NCI-H1930 (cell line): ENCODE data around the gene NMNAT3.
"Not testable (repeated sequence)": the region's sequence is repeated elsewhere in the genome, so short reads cannot be mapped to it uniquely, and the experiment has no call there.

Source experiments
- DNase-seq, 2 experiments: peaks; one replicate each; lab custom pipeline; 2025; lab: John Stamatoyannopoulos, UW

NMNAT3 gene

GRCh38 chr3:139636511-139636910, 41.3 kb downstream of the NMNAT3 start:
- DNase-seq, result no peak

GRCh38 chr3:139634111-139634635, 43.6 kb downstream of the NMNAT3 start:
- no peak for DNase-seq

DNA sequence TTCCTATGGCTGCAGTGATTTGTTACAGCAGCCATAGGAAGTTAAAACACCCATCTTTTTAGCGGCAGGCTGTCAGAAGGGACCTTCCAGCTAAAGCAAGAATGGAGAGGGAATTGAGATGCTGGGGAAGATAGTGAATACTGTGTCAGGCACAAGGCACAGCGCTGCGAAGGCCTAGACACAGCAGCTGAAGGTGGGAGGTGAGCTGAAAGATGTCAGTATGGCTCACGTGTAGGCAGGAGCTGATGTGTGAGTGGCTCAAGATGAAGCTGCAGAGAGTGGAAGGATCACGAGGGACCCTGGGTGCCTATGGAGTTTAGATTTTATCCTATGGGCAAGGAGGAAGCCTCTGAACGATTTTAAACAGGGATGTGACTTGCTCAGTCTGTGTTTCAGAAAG, 44.3 kb downstream of the NMNAT3 start:
- no peak for DNase-seq

DNA sequence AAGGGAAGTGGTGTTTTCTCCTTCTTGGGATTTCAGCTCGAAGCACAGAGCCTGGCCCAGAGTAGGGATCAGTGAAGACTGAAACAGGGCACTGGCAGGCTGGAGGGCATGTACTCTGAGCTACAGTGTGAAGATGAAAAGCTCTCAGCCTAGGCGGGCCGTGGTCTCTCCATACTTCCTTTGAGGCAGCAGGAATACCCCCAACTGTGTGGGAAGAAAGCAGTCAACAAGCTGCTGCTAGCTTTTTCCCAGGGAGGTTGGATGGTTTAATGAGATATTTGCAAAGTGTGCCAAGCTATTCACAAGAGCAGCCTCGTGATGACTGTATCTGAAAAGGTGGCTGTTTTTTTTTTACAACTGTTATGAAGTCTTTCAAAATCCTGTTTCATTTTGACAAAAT, 47.2 kb downstream of the NMNAT3 start:
- DNase-seq, result no peak

DNA sequence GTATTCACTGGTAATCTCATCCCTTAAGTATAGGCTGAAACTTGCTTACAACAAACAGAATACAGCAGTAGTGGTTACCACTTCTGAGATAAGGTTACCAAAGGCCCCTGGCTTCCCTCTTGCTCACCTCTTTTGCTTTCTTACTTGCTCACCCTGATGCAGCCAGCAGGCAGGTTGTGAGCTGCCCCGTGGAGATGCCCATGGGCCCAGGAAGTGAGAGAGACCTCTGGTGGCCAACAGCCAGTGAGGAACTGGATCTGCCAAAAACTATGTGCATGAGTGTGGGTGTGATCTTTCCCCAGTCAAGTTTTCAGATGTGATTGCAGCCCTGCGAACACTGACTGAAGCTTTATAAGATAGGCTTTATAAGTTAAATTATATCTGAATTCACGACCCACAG, 48.7 kb downstream of the NMNAT3 start:
- no peak for DNase-seq

- no peak for DNase-seq
These were observed 50.0 kb downstream of the NMNAT3 start for GRCh38 chr3:139627759-139628158.

GRCh38 chr3:139620438-139620837, 57.3 kb downstream of the NMNAT3 start:
- no peak for DNase-seq

- DNase-seq, result no peak
These were observed 58.3 kb downstream of the NMNAT3 start for GRCh38 chr3:139619484-139619883.

DNA sequence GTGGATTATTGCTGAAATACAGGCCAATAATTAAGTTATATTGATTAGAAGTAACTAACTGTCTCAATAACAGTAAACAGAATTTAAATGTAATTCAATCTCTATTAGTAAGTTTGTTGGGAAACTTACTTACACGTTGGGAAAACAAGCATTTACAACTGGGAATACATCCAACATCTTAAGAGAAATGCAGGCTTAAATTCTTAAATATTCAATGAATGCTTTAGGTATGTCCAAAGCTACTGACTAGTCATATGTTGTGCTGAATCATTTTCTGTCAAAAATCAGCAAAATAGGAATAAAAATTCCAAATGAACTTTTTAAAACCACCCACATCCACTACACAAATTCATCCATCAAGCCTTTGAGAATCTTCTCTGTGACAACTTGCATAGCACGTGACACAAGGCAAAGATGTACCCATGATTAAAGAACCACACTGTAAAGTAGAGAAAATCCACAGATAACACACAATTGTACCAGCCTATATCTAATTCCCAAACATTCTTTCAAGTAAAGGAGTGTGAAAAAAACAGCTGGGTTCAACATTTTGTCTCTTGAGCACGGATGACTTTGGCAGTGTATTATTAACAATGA, 60.0 kb downstream of the NMNAT3 start:
- no peak for DNase-seq

DNA sequence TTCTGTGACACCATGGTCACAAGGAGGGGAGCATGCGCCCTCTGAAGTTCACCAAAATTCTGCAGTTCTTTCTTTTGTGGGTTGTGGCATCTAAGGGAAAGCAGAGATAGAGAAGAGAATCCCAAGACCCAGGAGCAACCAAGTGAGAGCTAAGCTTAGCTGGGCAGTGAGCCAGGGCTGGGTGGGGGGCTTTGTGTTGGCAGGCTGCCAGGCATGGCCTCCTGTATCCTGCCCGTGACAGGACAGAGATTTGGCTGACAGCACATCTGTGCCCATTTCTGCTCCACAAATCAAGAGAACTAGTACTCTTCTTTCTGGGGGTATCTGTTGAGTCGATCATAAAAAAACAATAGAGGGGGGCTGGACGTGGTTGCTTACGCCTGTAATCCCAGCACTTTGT, 66.2 kb downstream of the NMNAT3 start:
- DNase-seq, result no peak

DNA sequence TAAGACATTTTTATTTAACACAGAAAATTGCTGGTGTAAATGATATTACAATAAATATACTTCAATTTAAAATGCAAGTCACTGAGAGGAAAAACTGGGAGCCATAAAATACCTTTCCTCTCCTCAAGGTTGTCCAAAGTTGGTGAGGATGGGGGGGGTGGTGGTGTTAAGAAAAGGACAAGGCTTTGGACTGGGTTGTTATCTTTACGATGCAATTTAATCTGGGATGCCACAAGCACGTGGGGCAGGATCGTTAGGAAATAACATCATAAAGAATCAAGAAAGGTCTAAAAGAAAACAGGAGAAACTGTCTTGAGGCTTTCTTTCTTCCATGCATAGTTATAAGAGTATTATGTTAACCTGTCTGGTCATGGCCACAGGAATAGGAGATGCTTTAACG, 66.9 kb downstream of the NMNAT3 start:
- no peak for DNase-seq

- DNase-seq, result no peak
These were observed 68.8 kb downstream of the NMNAT3 start for GRCh38 chr3:139608924-139609323.

GRCh38 chr3:139608108-139608380, 69.7 kb downstream of the NMNAT3 start:
- no peak for DNase-seq

DNA sequence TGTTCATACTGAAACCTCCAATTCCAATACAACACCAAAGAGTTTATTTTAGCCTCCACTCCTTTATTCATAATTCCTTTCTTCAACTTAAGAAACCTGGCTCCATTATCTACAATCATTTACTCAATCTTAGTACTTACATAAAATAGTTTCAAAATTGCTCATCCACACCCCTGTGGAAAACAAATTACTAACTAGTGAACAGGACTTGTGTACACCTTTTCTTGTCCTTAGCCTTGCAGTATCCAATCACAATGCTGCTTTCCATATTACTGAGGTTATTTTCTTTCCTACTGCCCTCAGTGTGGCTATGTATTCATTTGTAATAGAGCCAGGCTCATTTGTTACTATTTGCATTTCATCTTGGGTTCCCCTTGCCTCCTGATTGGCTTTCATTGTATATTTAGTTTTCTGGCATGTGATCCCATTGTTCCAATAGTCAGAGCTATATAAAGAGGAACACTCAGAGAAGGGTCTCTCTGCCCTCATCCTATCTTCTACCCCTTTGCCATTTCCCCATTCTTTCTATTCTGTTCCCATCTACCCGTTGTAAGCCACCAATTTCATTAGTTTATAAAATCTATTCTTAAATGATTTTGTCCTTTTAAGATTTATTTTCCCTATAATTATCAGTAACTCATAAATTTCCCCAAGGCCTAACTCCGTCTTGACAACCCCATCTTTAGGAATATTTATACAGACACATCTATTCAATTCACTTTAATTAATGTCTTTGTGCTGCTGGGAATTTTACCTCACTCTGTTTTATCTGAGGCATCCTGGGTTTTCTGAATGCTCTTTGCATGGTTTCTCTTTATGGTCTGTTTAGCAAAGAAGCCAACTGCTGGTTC, 70.3 kb downstream of the NMNAT3 start:
- DNase-seq, result no peak

- no peak for DNase-seq
These were observed 75.8 kb downstream of the NMNAT3 start for GRCh38 chr3:139602003-139602402.

DNA sequence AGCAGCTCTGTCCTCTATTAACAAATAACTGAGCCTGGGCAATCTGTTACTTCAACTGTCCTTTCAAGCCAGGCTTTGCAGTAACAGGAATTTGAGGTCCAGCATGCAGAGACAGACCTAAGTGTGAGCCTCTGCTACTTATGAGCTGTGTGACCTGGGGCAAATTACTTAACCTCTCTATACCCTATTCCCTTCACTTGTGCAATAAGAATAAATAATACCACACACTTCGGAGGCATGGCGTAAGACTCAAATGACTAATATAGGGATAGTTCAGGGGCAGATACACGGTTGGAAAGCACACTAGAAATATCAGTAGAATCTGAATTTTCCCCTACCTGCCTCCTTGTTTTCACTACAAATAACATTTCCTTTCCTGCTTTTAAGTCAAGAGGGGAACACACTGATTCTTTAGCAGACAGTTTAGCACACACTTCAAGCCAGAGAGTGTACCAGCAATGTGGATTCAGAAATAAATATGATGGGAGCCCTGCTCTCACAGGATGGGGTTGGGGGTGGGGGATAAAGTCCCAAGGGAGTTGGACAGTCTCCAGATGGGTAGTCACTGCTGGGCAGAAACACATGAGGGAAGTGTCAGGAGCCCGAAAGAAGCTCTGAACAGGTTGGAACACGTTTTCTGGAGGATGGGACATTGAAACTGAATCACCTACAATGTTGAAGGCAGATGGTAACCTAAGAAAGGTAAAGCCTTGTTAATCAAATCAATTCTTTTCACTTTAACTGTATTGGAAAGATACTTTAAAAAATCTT, 76.4 kb downstream of the NMNAT3 start:
- DNase-seq, result no peak

- DNase-seq, result no peak
These were observed 79.8 kb downstream of the NMNAT3 start for GRCh38 chr3:139597947-139598346.

DNA sequence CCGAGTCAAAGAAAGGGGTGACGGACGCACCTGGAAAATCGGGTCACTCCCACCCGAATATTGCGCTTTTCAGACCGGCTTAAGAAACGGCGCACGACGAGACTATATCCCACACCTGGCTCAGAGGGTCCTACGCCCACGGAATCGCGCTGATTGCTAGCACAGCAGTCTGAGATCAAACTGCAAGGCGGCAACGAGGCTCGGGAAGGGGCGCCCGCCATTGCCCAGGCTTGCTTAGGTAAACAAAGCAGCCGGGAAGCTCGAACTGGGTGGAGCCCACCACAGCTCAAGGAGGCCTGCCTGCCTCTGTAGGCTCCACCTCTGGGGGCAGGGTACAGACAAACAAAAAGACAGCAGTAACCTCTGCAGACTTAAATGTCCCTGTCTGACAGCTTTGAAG, 86.6 kb downstream of the NMNAT3 start:
- not testable (repeated sequence) for DNase-seq

DNA sequence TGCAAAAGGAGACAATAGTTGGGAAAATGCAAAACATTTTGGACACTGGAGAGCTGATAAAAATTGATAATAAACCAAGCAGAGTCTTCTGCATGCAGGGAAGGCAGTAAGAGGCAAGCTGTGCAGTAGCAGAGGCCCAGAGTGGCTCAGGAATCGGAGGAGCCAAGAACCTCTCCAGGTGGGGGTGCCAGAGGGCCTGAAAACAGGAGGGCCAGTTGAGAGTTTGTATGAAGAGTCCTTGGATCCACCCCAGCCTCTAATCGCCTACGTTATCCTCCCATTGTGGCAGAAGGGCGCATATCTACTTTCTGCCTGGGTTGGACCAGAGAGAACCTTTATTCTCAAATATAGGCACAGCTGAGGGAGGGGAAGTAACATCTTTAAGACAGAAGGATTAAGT, 89.3 kb downstream of the NMNAT3 start:
- no peak for DNase-seq

DNA sequence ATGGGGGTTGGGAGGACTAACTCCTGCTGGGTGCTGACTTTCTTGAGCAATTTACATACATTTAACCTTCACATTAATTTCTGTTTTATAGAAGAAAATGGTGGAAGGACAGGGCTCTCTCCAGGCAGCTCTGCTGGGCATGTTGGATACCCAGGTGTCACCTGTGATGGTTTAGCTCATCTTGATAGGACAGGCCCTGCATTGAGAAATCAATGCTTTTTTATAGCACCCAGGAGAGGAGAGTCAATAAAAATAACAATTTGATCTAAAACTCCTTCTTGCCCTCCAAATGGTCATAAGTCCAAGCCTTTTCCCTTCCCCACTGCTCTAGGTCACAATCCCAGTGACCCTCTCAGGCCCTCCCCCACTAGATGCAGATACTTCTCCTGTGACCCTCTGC, 90.0 kb downstream of the NMNAT3 start:
- DNase-seq, result no peak

DNA sequence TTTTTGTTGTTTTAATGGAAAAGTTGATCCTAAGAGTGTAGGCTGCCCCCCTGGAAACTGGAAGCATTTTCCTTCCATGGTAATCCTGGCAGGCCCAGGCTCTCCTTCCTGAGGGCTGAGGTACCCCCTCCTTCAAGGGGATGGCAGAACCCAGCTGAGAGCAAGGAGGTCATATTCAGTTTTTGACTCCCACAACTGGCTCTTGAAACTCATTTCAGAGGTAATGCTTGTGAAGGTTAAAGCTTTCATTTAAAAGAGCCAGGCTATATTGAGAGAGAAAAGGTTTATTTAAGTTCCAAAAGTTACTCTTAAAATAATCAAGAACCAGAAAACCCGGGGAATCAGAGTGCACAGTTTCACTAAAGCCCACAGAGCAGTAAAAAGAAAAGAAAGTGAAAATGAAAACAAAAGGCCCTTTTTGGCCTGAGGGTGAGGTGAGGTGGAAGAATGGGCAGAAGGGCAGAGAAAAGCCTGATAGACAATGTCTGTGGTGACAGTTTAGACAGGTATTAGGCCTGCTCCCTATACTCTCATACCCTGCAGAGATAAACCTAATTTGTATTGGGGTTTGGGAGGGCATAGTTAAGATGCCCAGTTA, 91.3 kb downstream of the NMNAT3 start:
- DNase-seq, result no peak

DNA sequence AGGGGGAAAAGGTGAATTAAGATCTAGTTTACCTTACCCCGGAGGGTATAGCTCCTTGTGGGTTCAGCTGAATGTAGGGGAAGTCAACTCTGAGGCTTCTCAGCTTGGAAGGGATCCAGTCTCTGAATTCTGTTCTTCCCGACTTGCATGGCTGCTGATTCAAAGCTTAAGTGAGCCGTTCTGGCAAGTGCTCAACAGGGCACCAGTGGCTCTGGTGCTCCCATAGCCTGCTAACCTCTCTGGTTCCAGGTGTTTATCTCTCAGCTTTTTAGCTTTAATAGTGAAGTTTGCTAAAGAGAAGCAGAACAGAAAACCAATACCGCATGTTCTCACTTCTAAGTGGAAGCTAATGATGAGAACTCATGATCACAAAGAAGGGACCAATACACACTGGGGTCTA, 92.0 kb downstream of the NMNAT3 start:
- no peak for DNase-seq

DNA sequence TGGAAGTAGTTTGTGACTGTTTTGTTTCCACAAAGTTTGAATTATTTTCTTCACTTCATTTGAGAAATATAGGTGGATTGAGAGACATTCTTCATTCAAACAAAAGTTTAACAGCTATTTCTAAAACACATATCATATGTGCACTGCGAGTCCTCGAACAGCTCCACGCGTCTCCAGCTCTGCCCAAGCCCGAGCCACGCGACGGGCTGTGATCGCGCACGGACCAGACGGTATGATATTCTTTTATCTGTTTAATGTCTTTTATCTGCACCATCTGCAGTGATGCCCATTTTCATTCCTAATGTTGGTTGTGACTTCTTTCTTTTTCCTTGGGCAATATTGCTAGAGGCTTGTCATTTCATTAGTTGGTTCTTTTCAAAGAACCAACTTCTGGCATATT, 94.1 kb downstream of the NMNAT3 start:
- DNase-seq, result not testable (repeated sequence)
